ENCODE data around the gene ZFP90.
A peak's percentile ranks its signal among the peaks of the same experiment; 100 is the strongest.
"Not testable (repeated sequence)": the region's sequence is repeated elsewhere in the genome, so short reads cannot be mapped to it uniquely, and the experiment has no call there.

ZFP90 gene

DNA sequence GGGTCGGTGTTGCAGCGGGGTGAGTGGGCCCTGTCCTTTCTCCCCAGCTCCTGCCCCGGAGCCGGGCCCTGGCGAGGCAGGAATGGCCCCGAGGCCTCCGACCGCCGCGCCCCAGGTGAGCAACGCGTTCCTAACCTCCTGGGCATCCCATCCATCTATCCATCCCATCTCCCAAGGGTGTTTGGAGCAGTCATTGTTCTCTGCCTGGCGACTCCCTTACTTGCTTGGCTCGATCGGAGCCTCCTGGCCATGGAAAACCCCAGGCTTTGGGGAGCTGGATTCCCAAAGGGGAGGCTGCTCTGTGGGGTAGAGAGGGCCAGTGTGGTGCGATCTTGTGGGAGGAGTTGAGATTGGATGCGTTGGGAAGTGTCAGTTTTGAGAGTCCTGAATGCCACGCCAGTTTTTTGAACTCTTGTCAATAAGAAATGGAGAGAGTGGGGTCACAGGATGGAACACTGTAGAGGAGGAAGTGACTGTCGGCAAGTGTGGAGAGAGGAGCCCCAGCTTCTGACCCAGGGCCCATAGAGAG is 684 bp downstream of the ZFP90 start:
- Histone ChIP-seq H3K36me3 (replicated peaks in 1 of 2; ENCODE audit: control insufficient read depth in 2 of 2, insufficient read depth in 2 of 2, low read length in 2 of 2) (peaks cover 19 to 48% of the 10 kb centered on the region in 2 donors), H3K4ac (ENCODE audit: low read length) (no peak overlapping the region), H3K9me3 (replicated peaks in 1 of 2; ENCODE audit: control insufficient read depth in 2 of 2, insufficient read depth in 1 of 2, low read depth in 1 of 2, low read length in 2 of 2) (peaks cover 9 to 53% of the 10 kb centered on the region in 2 donors), H3K27ac (replicated peaks; ENCODE audit: low read length) (no peak overlapping the region), H2BK5ac (ENCODE audit: low read length) (peak overlapping the region; percentile 70), H3K4me1 (ENCODE audit: control insufficient read depth in 2 of 2, insufficient read depth in 1 of 2, low read depth in 1 of 2, low read length in 2 of 2) (peaks cover 2 to 5% of the 10 kb centered on the region in 2 donors), H3K4me2 (ENCODE audit: insufficient read depth, low read length, poor library complexity, severe bottlenecking) (peak overlapping the region; percentile 86), H3K79me1 (ENCODE audit: low read depth, low read length) (no peaks in the 10 kb centered on the region), H3K18ac (ENCODE audit: low read length) (peak overlapping the region; percentile 76), H3K9ac (ENCODE audit: low read depth, low read length, poor library complexity) (peak overlapping the region; percentile 81), H3K23ac (ENCODE audit: low read depth, low read length, poor library complexity) (peak overlapping the region; percentile 11), H4K8ac (ENCODE audit: low read depth, low read length) (no peak overlapping the region), H2AK5ac (ENCODE audit: low read depth, low read length) (no peak overlapping the region), H3K4me3 (ENCODE audit: low read length in 2 of 2) (peak overlapping the region; percentile 80 to 89), H2AFZ (ENCODE audit: low read length) (peak overlapping the region; percentile 93), H2BK120ac (ENCODE audit: low read depth, low read length) (no peak overlapping the region), H2BK12ac (ENCODE audit: low read length) (no peak overlapping the region), H4K91ac (ENCODE audit: low read depth, low read length, poor library complexity) (no peak overlapping the region), H2BK15ac (ENCODE audit: low read length) (peak overlapping the region; percentile 62), H3K14ac (ENCODE audit: low read length) (no peak overlapping the region), H3K27me3 (ENCODE audit: control insufficient read depth in 3 of 3, insufficient read depth in 3 of 3, low read depth in 1 of 3, low read length in 3 of 3) (no peaks in the 10 kb centered on the region)
- DNase-seq (ENCODE audit: low spot score): no peak
- no CpG with 5 or more reads among the region's 19 CpGs for WGBS, 2 donors (ENCODE audit: extremely low coverage in 2 of 2, insufficient read length in 2 of 2, insufficient replicate concordance in 1 of 2)

DNA sequence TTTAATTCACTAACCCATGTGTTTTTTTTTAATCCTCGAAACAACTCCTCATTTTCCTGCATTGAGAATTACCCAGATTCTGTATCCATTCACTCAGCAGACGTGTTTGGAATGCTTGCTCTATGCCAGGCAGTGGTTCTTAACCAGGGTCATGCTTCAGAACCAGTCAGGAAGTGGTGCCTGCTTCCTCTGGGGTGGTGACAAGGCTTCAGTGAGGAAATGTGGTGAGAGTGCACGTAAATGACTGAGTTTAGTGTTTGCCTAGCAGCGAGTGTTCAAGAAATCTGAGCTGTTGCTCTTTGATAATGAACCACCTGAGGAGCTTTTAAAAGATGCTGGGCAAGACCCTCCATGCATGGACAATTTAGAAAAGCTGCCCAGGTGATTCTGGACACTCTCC is 9.9 kb downstream of the ZFP90 start:
- H3K36me3 ChIP-seq (replicated peaks in 1 of 2; ENCODE audit: control insufficient read depth in 2 of 2, insufficient read depth in 2 of 2, low read length in 2 of 2): peaks cover 54 to 97% of the 10 kb centered on the region in 2 donors

DNA sequence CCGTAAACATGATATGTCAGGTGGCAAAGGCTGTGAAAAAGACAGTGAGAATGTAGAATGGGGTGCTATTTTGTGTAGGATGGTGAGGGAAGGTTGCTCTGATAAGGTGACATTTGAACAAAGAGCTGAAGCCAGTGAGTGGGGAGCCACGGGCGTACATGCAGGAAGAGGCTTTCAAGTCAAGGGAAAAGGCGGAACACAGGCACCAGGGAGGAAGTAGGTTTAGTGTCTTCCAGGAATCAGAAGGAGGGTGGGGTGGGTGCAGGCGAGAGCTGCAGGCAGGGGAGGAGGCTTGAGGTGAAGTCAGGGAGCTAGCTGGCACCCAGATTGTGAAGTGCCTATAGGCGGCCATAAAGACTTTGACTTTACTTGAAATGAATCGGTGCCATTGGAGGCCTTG is 14.1 kb downstream of the ZFP90 start:
- Histone ChIP-seq H3K23ac (ENCODE audit: low read depth, low read length, poor library complexity) (no peak overlapping the region), H3K4me2 (ENCODE audit: insufficient read depth, low read length, poor library complexity, severe bottlenecking) (no peak overlapping the region), H2BK120ac (ENCODE audit: low read depth, low read length) (no peak overlapping the region), H3K36me3 (replicated peaks in 1 of 2; ENCODE audit: control insufficient read depth in 2 of 2, insufficient read depth in 2 of 2, low read length in 2 of 2) (peaks cover 61 to 95% of the 10 kb centered on the region in 2 donors), H4K91ac (ENCODE audit: low read depth, low read length, poor library complexity) (no peak overlapping the region), H3K27me3 (ENCODE audit: control insufficient read depth in 3 of 3, insufficient read depth in 3 of 3, low read depth in 1 of 3, low read length in 3 of 3) (no peaks in the 10 kb centered on the region), H2BK12ac (ENCODE audit: low read length) (no peak overlapping the region), H2BK15ac (ENCODE audit: low read length) (no peak overlapping the region), H2AFZ (ENCODE audit: low read length) (no peak overlapping the region), H2BK5ac (ENCODE audit: low read length) (no peak overlapping the region), H3K4me1 (ENCODE audit: control insufficient read depth in 2 of 2, insufficient read depth in 1 of 2, low read depth in 1 of 2, low read length in 2 of 2) (no peaks in the 10 kb centered on the region), H3K9me3 (replicated peaks in 1 of 2; ENCODE audit: control insufficient read depth in 2 of 2, insufficient read depth in 1 of 2, low read depth in 1 of 2, low read length in 2 of 2) (peaks cover 64 to 94% of the 10 kb centered on the region in 2 donors), H3K4ac (ENCODE audit: low read length) (no peak overlapping the region), H3K27ac (replicated peaks; ENCODE audit: low read length) (no peak overlapping the region), H3K9ac (ENCODE audit: low read depth, low read length, poor library complexity) (no peak overlapping the region), H3K18ac (ENCODE audit: low read length) (no peak overlapping the region), H4K8ac (ENCODE audit: low read depth, low read length) (no peak overlapping the region), H3K79me1 (ENCODE audit: low read depth, low read length) (peaks cover 6% of the 10 kb centered on the region), H3K4me3 (ENCODE audit: low read length in 2 of 2) (no peak overlapping the region), H3K14ac (ENCODE audit: low read length) (no peak overlapping the region), H2AK5ac (ENCODE audit: low read depth, low read length) (no peak overlapping the region)
- WGBS, 2 donors (ENCODE audit: extremely low coverage in 2 of 2, insufficient read length in 2 of 2, insufficient replicate concordance in 1 of 2): no CpG with 5 or more reads among the region's 7 CpGs
- DNase-seq (ENCODE audit: low spot score): no peak

More for the DNA sequence above, 9.9 kb downstream of the ZFP90 start:
- no peak overlapping the region for H2BK5ac ChIP-seq (ENCODE audit: low read length)
- WGBS, 2 donors (ENCODE audit: extremely low coverage in 2 of 2, insufficient read length in 2 of 2, insufficient replicate concordance in 1 of 2): no CpG with 5 or more reads among the region's 4 CpGs
- no peak overlapping the region for H3K9ac ChIP-seq (ENCODE audit: low read depth, low read length, poor library complexity)
- H3K4me1 ChIP-seq (ENCODE audit: control insufficient read depth in 2 of 2, insufficient read depth in 1 of 2, low read depth in 1 of 2, low read length in 2 of 2): no peaks in the 10 kb centered on the region
- no peak overlapping the region for H3K23ac ChIP-seq (ENCODE audit: low read depth, low read length, poor library complexity)
- peaks cover 6% of the 10 kb centered on the region for H3K79me1 ChIP-seq (ENCODE audit: low read depth, low read length)
- no peaks in the 10 kb centered on the region for H3K27me3 ChIP-seq (ENCODE audit: control insufficient read depth in 3 of 3, insufficient read depth in 3 of 3, low read depth in 1 of 3, low read length in 3 of 3)
- H4K91ac ChIP-seq (ENCODE audit: low read depth, low read length, poor library complexity): no peak overlapping the region
- no peak overlapping the region for H2BK120ac ChIP-seq (ENCODE audit: low read depth, low read length)
- no peak for DNase-seq (ENCODE audit: low spot score)
- no peak overlapping the region for H2BK12ac ChIP-seq (ENCODE audit: low read length)
- H3K4ac ChIP-seq (ENCODE audit: low read length): no peak overlapping the region
- no peak overlapping the region for H3K14ac ChIP-seq (ENCODE audit: low read length)
- no peak overlapping the region for H3K4me2 ChIP-seq (ENCODE audit: insufficient read depth, low read length, poor library complexity, severe bottlenecking)
- no peak overlapping the region for H3K27ac ChIP-seq (replicated peaks; ENCODE audit: low read length)
- peaks cover 40 to 93% of the 10 kb centered on the region in 2 donors for H3K9me3 ChIP-seq (replicated peaks in 1 of 2; ENCODE audit: control insufficient read depth in 2 of 2, insufficient read depth in 1 of 2, low read depth in 1 of 2, low read length in 2 of 2)
- no peak overlapping the region for H3K4me3 ChIP-seq (ENCODE audit: low read length in 2 of 2)
- no peak overlapping the region for H2AK5ac ChIP-seq (ENCODE audit: low read depth, low read length)
- no peak overlapping the region for H2AFZ ChIP-seq (ENCODE audit: low read length)
- no peak overlapping the region for H4K8ac ChIP-seq (ENCODE audit: low read depth, low read length)
- no peak overlapping the region for H2BK15ac ChIP-seq (ENCODE audit: low read length)
- no peak overlapping the region for H3K18ac ChIP-seq (ENCODE audit: low read length)

DNA sequence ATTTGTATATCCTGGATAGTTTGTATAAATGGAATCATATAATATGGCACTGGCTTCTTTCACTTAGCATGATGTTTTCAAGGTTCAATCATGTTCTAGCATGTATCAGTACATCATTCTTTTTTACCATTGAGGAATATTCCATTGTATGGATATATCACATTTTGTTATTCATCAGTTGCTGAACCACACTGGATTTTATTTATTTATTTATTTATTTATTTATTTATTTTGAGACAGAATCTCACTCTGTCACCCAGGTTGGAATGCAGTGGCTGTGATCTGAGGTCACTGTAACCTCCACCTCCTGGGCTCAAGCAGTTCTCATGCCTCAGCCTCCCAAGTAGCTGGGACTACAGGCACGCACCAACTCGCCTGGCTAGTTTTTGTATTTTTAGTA is 21.2 kb downstream of the ZFP90 start:
- not testable (repeated sequence) for H4K91ac ChIP-seq (ENCODE audit: low read depth, low read length, poor library complexity); H2BK5ac ChIP-seq (ENCODE audit: low read length); H3K14ac ChIP-seq (ENCODE audit: low read length); H3K23ac ChIP-seq (ENCODE audit: low read depth, low read length, poor library complexity); H3K4me1 ChIP-seq (ENCODE audit: control insufficient read depth in 2 of 2, insufficient read depth in 1 of 2, low read depth in 1 of 2, low read length in 2 of 2); H3K4me2 ChIP-seq (ENCODE audit: insufficient read depth, low read length, poor library complexity, severe bottlenecking); H2AFZ ChIP-seq (ENCODE audit: low read length); H4K8ac ChIP-seq (ENCODE audit: low read depth, low read length); H3K4ac ChIP-seq (ENCODE audit: low read length); H3K27ac ChIP-seq (replicated peaks; ENCODE audit: low read length); H2BK12ac ChIP-seq (ENCODE audit: low read length); H3K4me3 ChIP-seq (ENCODE audit: low read length in 2 of 2); H2BK120ac ChIP-seq (ENCODE audit: low read depth, low read length); H3K18ac ChIP-seq (ENCODE audit: low read length); H3K27me3 ChIP-seq (ENCODE audit: control insufficient read depth in 3 of 3, insufficient read depth in 3 of 3, low read depth in 1 of 3, low read length in 3 of 3); DNase-seq (ENCODE audit: low spot score); H3K9ac ChIP-seq (ENCODE audit: low read depth, low read length, poor library complexity); H2BK15ac ChIP-seq (ENCODE audit: low read length); H2AK5ac ChIP-seq (ENCODE audit: low read depth, low read length); H3K79me1 ChIP-seq (ENCODE audit: low read depth, low read length)
- peaks cover 52 to 90% of the 10 kb centered on the region in 2 donors for H3K36me3 ChIP-seq (replicated peaks in 1 of 2; ENCODE audit: control insufficient read depth in 2 of 2, insufficient read depth in 2 of 2, low read length in 2 of 2)
- no CpG with 5 or more reads among the region's 2 CpGs for WGBS, 2 donors (ENCODE audit: extremely low coverage in 2 of 2, insufficient read length in 2 of 2, insufficient replicate concordance in 1 of 2)
- H3K9me3 ChIP-seq (replicated peaks in 1 of 2; ENCODE audit: control insufficient read depth in 2 of 2, insufficient read depth in 1 of 2, low read depth in 1 of 2, low read length in 2 of 2): peaks cover 66 to 100% of the 10 kb centered on the region in 2 donors

All from neuronal stem cell (in vitro differentiated cells).